ENCODE results near the gene LVRN.

DNA sequence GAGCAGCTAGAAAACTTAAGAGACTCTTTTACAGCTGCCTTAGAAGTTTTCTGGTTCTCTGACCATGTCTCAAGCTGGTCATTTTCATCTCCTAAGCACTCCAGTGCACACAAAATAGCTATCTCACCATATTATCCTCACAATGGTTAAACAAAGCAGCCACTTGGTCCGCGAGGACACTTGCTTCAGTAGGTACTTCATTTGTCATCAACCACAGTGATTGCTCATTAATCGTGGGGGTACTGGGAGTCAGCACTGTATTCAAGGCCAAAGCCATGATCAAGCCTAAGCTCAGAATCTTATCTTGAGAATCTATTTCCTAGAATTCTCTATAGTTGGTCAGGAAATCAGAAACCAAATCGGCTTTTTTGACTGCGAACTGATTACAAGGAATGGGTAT is 72.8 kb downstream of the LVRN start:
- no peak for TF ChIP-seq JUNB (IDR thresholded peaks at IDR 0.05; ENCODE audit: unreplicated experiment)
- no peak for TF ChIP-seq EZH2 (IDR thresholded peaks at IDR 0.05; ENCODE audit: low read depth, unreplicated experiment)
- TF ChIP-seq, protein P1, sequence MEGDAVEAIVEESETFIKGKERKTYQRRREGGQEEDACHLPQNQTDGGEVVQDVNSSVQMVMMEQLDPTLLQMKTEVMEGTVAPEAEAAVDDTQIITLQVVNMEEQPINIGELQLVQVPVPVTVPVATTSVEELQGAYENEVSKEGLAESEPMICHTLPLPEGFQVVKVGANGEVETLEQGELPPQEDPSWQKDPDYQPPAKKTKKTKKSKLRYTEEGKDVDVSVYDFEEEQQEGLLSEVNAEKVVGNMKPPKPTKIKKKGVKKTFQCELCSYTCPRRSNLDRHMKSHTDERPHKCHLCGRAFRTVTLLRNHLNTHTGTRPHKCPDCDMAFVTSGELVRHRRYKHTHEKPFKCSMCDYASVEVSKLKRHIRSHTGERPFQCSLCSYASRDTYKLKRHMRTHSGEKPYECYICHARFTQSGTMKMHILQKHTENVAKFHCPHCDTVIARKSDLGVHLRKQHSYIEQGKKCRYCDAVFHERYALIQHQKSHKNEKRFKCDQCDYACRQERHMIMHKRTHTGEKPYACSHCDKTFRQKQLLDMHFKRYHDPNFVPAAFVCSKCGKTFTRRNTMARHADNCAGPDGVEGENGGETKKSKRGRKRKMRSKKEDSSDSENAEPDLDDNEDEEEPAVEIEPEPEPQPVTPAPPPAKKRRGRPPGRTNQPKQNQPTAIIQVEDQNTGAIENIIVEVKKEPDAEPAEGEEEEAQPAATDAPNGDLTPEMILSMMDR (conservative IDR thresholded peaks at IDR 0.05; ENCODE audit: low read depth in 2 of 2), result no peak
